HUES48 (cell line): ENCODE measurements around the gene C18orf54.
A peak's percentile ranks its signal among the peaks of the same experiment; 100 is the strongest.

Experiments used
- H3K27ac ChIP-seq: one replicate; pipeline ENCODE4 v1.7.0; 2013; ENCODE audit warnings: low read depth, low read length, inconsistent platforms
- H3K27me3 ChIP-seq: 2 replicates; pipeline ENCODE4 v1.6.1; 2013; ENCODE audit warnings: mild to moderate bottlenecking, low read length; ENCODE audit not compliant: control insufficient read depth, insufficient read depth
- H3K36me3 ChIP-seq: 2 replicates; pipeline ENCODE4 v1.6.1; 2013; ENCODE audit warnings: low read length; ENCODE audit not compliant: control insufficient read depth, insufficient read depth
- H3K4me1 ChIP-seq: 2 replicates; pipeline ENCODE4 v1.6.1; 2013; ENCODE audit warnings: mild to moderate bottlenecking, low read length; ENCODE audit not compliant: control insufficient read depth, insufficient read depth
- H3K4me3 ChIP-seq: 2 replicates; pipeline ENCODE4 v1.5.1; 2013; ENCODE audit warnings: mild to moderate bottlenecking, low read depth, low read length
- H3K9ac ChIP-seq: 2 replicates; pipeline ENCODE4 v1.6.1; 2013; ENCODE audit warnings: mild to moderate bottlenecking, low read depth, low read length, moderate library complexity
- H3K9me3 ChIP-seq: 2 replicates; pipeline ENCODE4 v1.6.1; 2013; ENCODE audit warnings: low read length; ENCODE audit not compliant: control insufficient read depth, insufficient read depth

C18orf54 gene

GRCh38 chr18:54387631-54388030 lies 29.9 kb downstream of the C18orf54 start:
- Histone ChIP-seq H3K4me1 (peaks cover 33% of the 10 kb centered on the region), H3K27ac (no peak overlapping the region), H3K36me3 (no peaks in the 10 kb centered on the region), H3K4me3 (no peak overlapping the region), H3K9me3 (peaks cover 6% of the 10 kb centered on the region), H3K9ac (no peak overlapping the region), H3K27me3 (no peaks in the 10 kb centered on the region)

- peaks cover 25% of the 10 kb centered on the region for H3K4me1 ChIP-seq
- H3K9me3 ChIP-seq = peaks cover 6% of the 10 kb centered on the region
- peak overlapping the region; percentile 90 for H3K27ac ChIP-seq
- H3K9ac ChIP-seq = peak overlapping the region; percentile 13; the same call in 1 of the 2 replicates
- H3K27me3 ChIP-seq = no peaks in the 10 kb centered on the region
- peak overlapping the region; percentile 29; the same call in 1 of the 2 replicates for H3K4me3 ChIP-seq
- no peaks in the 10 kb centered on the region for H3K36me3 ChIP-seq
Measured at GRCh38 chr18:54388203-54389142, 30.8 kb downstream of the C18orf54 start.

GRCh38 chr18:54389143-54389505 lies 31.4 kb downstream of the C18orf54 start:
- peak overlapping the region; percentile 5; the same call in 1 of the 2 replicates for H3K4me3 ChIP-seq
- H3K27ac ChIP-seq = peak overlapping the region; percentile 90
- H3K9me3 ChIP-seq = peaks cover 6% of the 10 kb centered on the region
- no peak overlapping the region for H3K9ac ChIP-seq
- no peaks in the 10 kb centered on the region for H3K27me3 ChIP-seq
- no peaks in the 10 kb centered on the region for H3K36me3 ChIP-seq
- peaks cover 23% of the 10 kb centered on the region for H3K4me1 ChIP-seq

- H3K9ac ChIP-seq = no peak overlapping the region
- H3K27me3 ChIP-seq = no peaks in the 10 kb centered on the region
- no peaks in the 10 kb centered on the region for H3K36me3 ChIP-seq
- peaks cover 20% of the 10 kb centered on the region for H3K4me1 ChIP-seq
- H3K4me3 ChIP-seq = no peak overlapping the region
- H3K9me3 ChIP-seq = 0 out of 2 replicates have a peak, but pooled peaks cover 2% of the 10 kb centered on the region
- H3K27ac ChIP-seq = no peak overlapping the region
Measured at GRCh38 chr18:54390838-54391237, 33.1 kb downstream of the C18orf54 start.

GRCh38 chr18:54392543-54393023 lies 34.9 kb downstream of the C18orf54 start:
- no peak overlapping the region for H3K4me3 ChIP-seq
- no peak overlapping the region for H3K9ac ChIP-seq
- H3K36me3 ChIP-seq = no peaks in the 10 kb centered on the region

GRCh38 chr18:54393648-54394294 lies 36.1 kb downstream of the C18orf54 start:
- Histone ChIP-seq H3K27ac (no peak overlapping the region), H3K9ac (no peak overlapping the region), H3K4me3 (no peak overlapping the region)

More at GRCh38 chr18:54392543-54393023, 34.9 kb downstream of the C18orf54 start:
- Histone ChIP-seq H3K27me3 (no peaks in the 10 kb centered on the region), H3K9me3 (no peaks in the 10 kb centered on the region), H3K27ac (no peak overlapping the region), H3K4me1 (peaks cover 16% of the 10 kb centered on the region)

GRCh38 chr18:54396760-54397159 lies 39.1 kb downstream of the C18orf54 start:
- H3K4me1 ChIP-seq = no peaks in the 10 kb centered on the region
- no peak overlapping the region for H3K9ac ChIP-seq
- H3K36me3 ChIP-seq = no peaks in the 10 kb centered on the region
- no peak overlapping the region for H3K4me3 ChIP-seq
- H3K27me3 ChIP-seq = no peaks in the 10 kb centered on the region
- no peaks in the 10 kb centered on the region for H3K9me3 ChIP-seq
- H3K27ac ChIP-seq = no peak overlapping the region

More at GRCh38 chr18:54393648-54394294, 36.1 kb downstream of the C18orf54 start:
- H3K9me3 ChIP-seq = no peaks in the 10 kb centered on the region
- no peaks in the 10 kb centered on the region for H3K27me3 ChIP-seq
- peaks cover 8% of the 10 kb centered on the region for H3K4me1 ChIP-seq
- no peaks in the 10 kb centered on the region for H3K36me3 ChIP-seq

GRCh38 chr18:54405290-54405689 lies 47.6 kb downstream of the C18orf54 start:
- no peaks in the 10 kb centered on the region for H3K9me3 ChIP-seq
- no peak overlapping the region for H3K9ac ChIP-seq
- no peak overlapping the region for H3K4me3 ChIP-seq
- no peaks in the 10 kb centered on the region for H3K4me1 ChIP-seq
- H3K27ac ChIP-seq = no peak overlapping the region
- no peaks in the 10 kb centered on the region for H3K36me3 ChIP-seq
- no peaks in the 10 kb centered on the region for H3K27me3 ChIP-seq

GRCh38 chr18:54411781-54412180 lies 54.1 kb downstream of the C18orf54 start:
- no peak overlapping the region for H3K27ac ChIP-seq
- no peaks in the 10 kb centered on the region for H3K36me3 ChIP-seq
- H3K4me1 ChIP-seq = no peaks in the 10 kb centered on the region
- no peaks in the 10 kb centered on the region for H3K27me3 ChIP-seq
- H3K9ac ChIP-seq = no peak overlapping the region
- H3K9me3 ChIP-seq = no peaks in the 10 kb centered on the region
- H3K4me3 ChIP-seq = no peak overlapping the region

GRCh38 chr18:54415086-54415485 lies 57.4 kb downstream of the C18orf54 start:
- H3K9me3 ChIP-seq = no peaks in the 10 kb centered on the region
- H3K4me3 ChIP-seq = no peak overlapping the region
- H3K4me1 ChIP-seq = no peaks in the 10 kb centered on the region
- no peaks in the 10 kb centered on the region for H3K27me3 ChIP-seq
- H3K9ac ChIP-seq = no peak overlapping the region
- H3K27ac ChIP-seq = no peak overlapping the region
- H3K36me3 ChIP-seq = no peaks in the 10 kb centered on the region

GRCh38 chr18:54416436-54416835 lies 58.7 kb downstream of the C18orf54 start:
- Histone ChIP-seq H3K36me3 (no peaks in the 10 kb centered on the region), H3K9me3 (no peaks in the 10 kb centered on the region), H3K27ac (no peak overlapping the region), H3K4me3 (no peak overlapping the region), H3K9ac (no peak overlapping the region), H3K27me3 (no peaks in the 10 kb centered on the region), H3K4me1 (no peaks in the 10 kb centered on the region)
